ENCODE results near the gene ELMO2. TPM values are rescaled to one million over a fixed set of nuclear protein-coding genes. Genes with fewer than 3 reads are reported as not detected.

Gene ELMO2
- total and polyA plus RNA-seq, 2 of the 4 experiments (the other 2 are of a cell fraction) = 29.2 to 52.7 TPM

DNA sequence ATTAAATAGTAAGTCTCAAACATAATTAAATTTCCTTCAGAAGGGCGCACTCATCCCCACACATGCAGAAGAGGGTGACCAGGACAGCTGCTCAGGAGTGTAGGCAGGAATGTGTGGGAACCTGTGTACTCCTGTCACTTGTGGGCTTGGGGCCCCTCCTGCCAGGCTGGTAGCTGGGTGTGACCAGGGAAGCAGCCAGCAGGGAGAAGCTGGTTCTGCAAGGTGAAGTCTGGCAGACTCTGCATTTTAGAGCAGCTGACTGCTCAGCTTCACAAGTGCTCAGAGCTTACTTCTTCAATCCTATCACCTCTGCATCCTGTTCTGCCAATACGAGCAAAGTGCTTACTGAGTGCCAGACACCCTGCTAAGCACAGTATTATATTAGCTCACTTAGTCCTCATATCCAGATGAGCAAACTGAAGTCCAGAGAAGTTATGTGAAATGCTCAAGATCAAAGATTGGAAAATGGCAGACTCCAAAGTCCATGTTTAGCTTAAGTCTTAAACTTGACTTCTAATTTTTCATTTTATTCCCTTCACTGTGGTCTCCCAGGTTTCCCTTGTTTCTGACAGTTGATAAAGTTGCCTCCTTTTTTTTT is 27.9 kb downstream of the ELMO2 start:
- BruUV-seq (replicated peaks) = no TSS peak
- no peak overlapping the region for H3K14ac ChIP-seq (replicated peaks; ENCODE audit: low read depth, low read length)
- DNase-seq = no peak
- H2AFZ ChIP-seq (replicated peaks; ENCODE audit: low read length, poor library complexity) = no peak overlapping the region
- no peak overlapping the region for H4K91ac ChIP-seq (ENCODE audit: insufficient read depth, low read depth, low read length)
- intact Hi-C loops (cut with micrococcal nuclease) = no loop called here
- WGBS, 2 experiments (ENCODE audit: extremely low coverage in 2 of 2, insufficient read length in 1 of 2) = no CpG with 5 or more reads among the region's 2 CpGs
- no peak overlapping the region for H3K4me3 ChIP-seq (ENCODE audit: insufficient read depth, low read depth, low read length)
- no peaks in the 10 kb centered on the region for H4K20me1 ChIP-seq (ENCODE audit: insufficient read depth, low read length)
- TF ChIP-seq MAFK (IDR thresholded peaks at IDR 0.05; ENCODE audit: low read depth, low read length) (no peak), ELK1 (IDR thresholded peaks at IDR 0.05; ENCODE audit: borderline replicate concordance, low read depth, low read length) (no peak), MAZ (IDR thresholded peaks at IDR 0.05; ENCODE audit: borderline replicate concordance, low read depth, low read length) (no peak), NFE2L2 (IDR thresholded peaks at IDR 0.05; ENCODE audit: low read depth, low read length) (no peak), SMC3 (IDR thresholded peaks at IDR 0.05; ENCODE audit: low read depth, low read length) (no peak), CHD1 (IDR thresholded peaks at IDR 0.05; ENCODE audit: low read depth, low read length) (no peak), RAD21 (IDR thresholded peaks at IDR 0.05; ENCODE audit: low read length) (no peak), CEBPB (IDR thresholded peaks at IDR 0.05; ENCODE audit: low read depth, low read length) (no peak)
- ATAC-seq (ENCODE audit: low read depth) = no peak
- H3K9ac ChIP-seq (ENCODE audit: low read depth, low read length) = no peak overlapping the region
- no peaks in the 10 kb centered on the region for H3K9me3 ChIP-seq (ENCODE audit: control insufficient read depth, insufficient read depth, low read length)
- H3K4me1 ChIP-seq (ENCODE audit: control insufficient read depth, insufficient read depth, low read length) = no peaks in the 10 kb centered on the region
- no peak overlapping the region for H2BK5ac ChIP-seq (ENCODE audit: low read depth, low read length, poor library complexity, severe bottlenecking)
- peaks cover 0 to 2% of the 10 kb centered on the region in 2 experiments; a peak in 2 of 4 replicates for H3K79me1 ChIP-seq (ENCODE audit: low read depth in 1 of 2, low read length in 2 of 2)
- in situ Hi-C loops (cut with MboI; ENCODE audit: low sequenced_read_pairs) = no loop called here
- H3K23ac ChIP-seq (ENCODE audit: low read depth, low read length) = no peak overlapping the region
- no peak overlapping the region for H2AK5ac ChIP-seq (ENCODE audit: low read depth, low read length)
- H4K5ac ChIP-seq (ENCODE audit: low read depth, low read length) = no peak overlapping the region
- H3K27ac ChIP-seq (ENCODE audit: insufficient read depth, low read length) = no peak overlapping the region
- no peak overlapping the region for H3K4ac ChIP-seq (ENCODE audit: low read depth, low read length)
- no peak overlapping the region for H2BK120ac ChIP-seq (ENCODE audit: low read depth, low read length)
- no peak overlapping the region for H2BK20ac ChIP-seq (ENCODE audit: low read depth, low read length)
- H2AK9ac ChIP-seq (replicated peaks; ENCODE audit: low read depth, low read length, poor library complexity) = no peak overlapping the region
- no peak overlapping the region for H2BK15ac ChIP-seq (ENCODE audit: low read depth, low read length)
- no peak overlapping the region for H4K8ac ChIP-seq (ENCODE audit: low read depth in 2 of 2, low read length in 2 of 2)
- H3K56ac ChIP-seq (ENCODE audit: extremely low read depth, insufficient read depth, low read length) = no peak overlapping the region
- no peaks in the 10 kb centered on the region for H3K27me3 ChIP-seq (ENCODE audit: control insufficient read depth, insufficient read depth, low read length)
- H3K9me1 ChIP-seq (ENCODE audit: insufficient read depth, low read length) = 0 out of 2 replicates have a peak, but pooled peaks cover 2% of the 10 kb centered on the region
- H3K36me3 ChIP-seq (ENCODE audit: control insufficient read depth, insufficient read depth, low read length) = peaks cover 54% of the 10 kb centered on the region
- POLR2A ChIA-PET (ENCODE audit: unreplicated experiment) = no interaction called here
- H3K18ac ChIP-seq (ENCODE audit: low read depth, low read length) = no peak overlapping the region
- H3K4me2 ChIP-seq (ENCODE audit: low read depth, low read length) = no peak overlapping the region
- CTCF ChIA-PET = no interaction called here
- dilution Hi-C loops (cut with HindIII; ENCODE audit: low sequenced_read_pairs, unreplicated experiment) = no loop called here
